Activated CD4-positive, alpha-beta memory T cell treated with anti-CD3 and anti-CD28 coated beads, Interleukin-2, amount 10 ng/mL, durations not matched to agents 7 days and 5 days (primary cell): ENCODE data around the gene ANXA10. TPM values are rescaled to one million over a fixed set of nuclear protein-coding genes. Genes with fewer than 3 reads are reported as not detected.
"Not testable (repeated sequence)": the region's sequence is repeated elsewhere in the genome, so short reads cannot be mapped to it uniquely, and the experiment has no call there.

Experiments
- CTCF ChIA-PET: fragments of 350-600 bp; sonication (Branson Sonifier 250); formaldehyde crosslinking; loops from one replicate; lab custom pipeline; 2021; ENCODE audit warnings: antibody characterized with exemption, inconsistent platforms; lab: Charles Lee
- POLR2A ChIA-PET: fragments of 350-600 bp; sonication (Branson Sonifier 250); formaldehyde crosslinking; loops from one replicate; lab custom pipeline; 2021; ENCODE audit warnings: antibody characterized with exemption; lab: Charles Lee
- DNase-seq: peaks from one replicate; pipeline ENCODE4 v3.0.0-alpha.2; 2020
- H3K27ac Mint-ChIP-seq: one replicate; pipeline ENCODE4 v1.8.0; 2021; ENCODE audit warnings: mild to moderate bottlenecking, mixed read lengths
- H3K27me3 Mint-ChIP-seq: one replicate; pipeline ENCODE4 v1.8.0; 2021; ENCODE audit warnings: mixed read lengths
- H3K36me3 Mint-ChIP-seq: one replicate; pipeline ENCODE4 v1.8.0; 2021; ENCODE audit warnings: low read depth, mixed read lengths
- H3K4me1 Mint-ChIP-seq: one replicate; pipeline ENCODE4 v1.8.0; 2021; ENCODE audit warnings: mixed read lengths
- H3K4me3 Mint-ChIP-seq: one replicate; pipeline ENCODE4 v1.8.0; 2021; ENCODE audit warnings: mild to moderate bottlenecking, mixed read lengths
- H3K9me3 Mint-ChIP-seq: one replicate; pipeline ENCODE4 v1.8.0; 2021; ENCODE audit warnings: mixed read lengths
- total RNA-seq, 2 experiments: library from RNA; stranded (reverse); gene quantifications; one replicate each; pipeline ENCODE4 v1.2.3, GENCODE V29; 2021

The ANXA10 gene
- total RNA-seq, 2 experiments from 2014 or later, result not detected

GRCh38 chr4:168095776-168096406 lies 3.6 kb downstream of the ANXA10 start:
- no peak for DNase-seq
- H3K4me1 Mint-ChIP-seq, result no peaks in the 10 kb centered on the region
- H3K9me3 Mint-ChIP-seq, result no peaks in the 10 kb centered on the region
- ChIA-PET CTCF (no interaction called here), POLR2A (no interaction called here)
- no peak overlapping the region for H3K27ac Mint-ChIP-seq
- no peak overlapping the region for H3K4me3 Mint-ChIP-seq
- no peaks in the 10 kb centered on the region for H3K36me3 Mint-ChIP-seq
- no peaks in the 10 kb centered on the region for H3K27me3 Mint-ChIP-seq

GRCh38 chr4:168096407-168096784 lies 4.1 kb downstream of the ANXA10 start:
- CTCF ChIA-PET, result no interaction called here
- Mint-ChIP-seq H3K27ac (no peak overlapping the region), H3K27me3 (no peaks in the 10 kb centered on the region), H3K36me3 (no peaks in the 10 kb centered on the region), H3K4me1 (no peaks in the 10 kb centered on the region), H3K4me3 (no peak overlapping the region), H3K9me3 (no peaks in the 10 kb centered on the region)
- DNase-seq, result no peak
- POLR2A ChIA-PET, result no interaction called here

GRCh38 chr4:168097161-168097560 lies 4.8 kb downstream of the ANXA10 start:
- POLR2A ChIA-PET, result no interaction called here
- no peak overlapping the region for H3K27ac Mint-ChIP-seq
- H3K4me1 Mint-ChIP-seq, result no peaks in the 10 kb centered on the region
- no peaks in the 10 kb centered on the region for H3K9me3 Mint-ChIP-seq
- H3K36me3 Mint-ChIP-seq, result no peaks in the 10 kb centered on the region
- no peaks in the 10 kb centered on the region for H3K27me3 Mint-ChIP-seq
- no peak for DNase-seq
- CTCF ChIA-PET, result no interaction called here
- no peak overlapping the region for H3K4me3 Mint-ChIP-seq

DNA sequence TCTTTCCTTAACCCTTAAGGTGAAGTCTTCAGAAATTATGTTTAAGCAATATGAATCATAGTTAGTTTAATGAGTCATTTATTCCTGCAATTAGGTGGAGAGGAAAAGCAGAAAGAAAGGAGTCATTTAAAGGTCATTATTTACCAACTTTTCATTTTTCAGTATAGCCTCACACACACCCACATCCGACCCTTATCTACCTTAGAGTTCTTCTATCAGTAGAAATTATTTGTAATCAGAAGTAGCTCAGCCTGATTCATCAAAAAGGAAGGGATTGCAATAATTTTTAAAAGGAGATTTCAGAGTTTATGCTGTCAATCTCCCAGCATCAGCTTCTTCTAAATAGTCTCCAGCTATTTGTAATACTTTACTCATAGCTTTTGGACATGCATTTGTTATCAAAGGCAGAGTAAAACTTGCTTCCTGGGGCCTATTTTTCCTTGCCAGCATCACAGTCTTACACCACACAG lies 5.9 kb downstream of the ANXA10 start:
- ChIA-PET CTCF (interaction anchor here (0.6 kb wide), 1 partner anchor 671 kb away, joined by 3 read pairs; no protein-coding TSS in a partner anchor), POLR2A (no interaction called here)
- Mint-ChIP-seq H3K27me3 (no peaks in the 10 kb centered on the region), H3K27ac (no peak overlapping the region), H3K9me3 (no peaks in the 10 kb centered on the region), H3K4me3 (no peak overlapping the region), H3K36me3 (no peaks in the 10 kb centered on the region), H3K4me1 (no peaks in the 10 kb centered on the region)
- DNase-seq, result no peak

- Mint-ChIP-seq H3K27me3 (no peaks in the 10 kb centered on the region), H3K4me1 (no peaks in the 10 kb centered on the region), H3K9me3 (no peaks in the 10 kb centered on the region), H3K27ac (no peak overlapping the region), H3K4me3 (no peak overlapping the region), H3K36me3 (no peaks in the 10 kb centered on the region)
- DNase-seq, result no peak
- ChIA-PET POLR2A (no interaction called here), CTCF (no interaction called here)
These were observed 6.9 kb downstream of the ANXA10 start for GRCh38 chr4:168099195-168099594.

GRCh38 chr4:168101026-168101425 lies 8.7 kb downstream of the ANXA10 start:
- no peak overlapping the region for H3K27ac Mint-ChIP-seq
- no peaks in the 10 kb centered on the region for H3K36me3 Mint-ChIP-seq
- no peaks in the 10 kb centered on the region for H3K9me3 Mint-ChIP-seq
- no peak for DNase-seq
- CTCF ChIA-PET, result no interaction called here
- no peaks in the 10 kb centered on the region for H3K27me3 Mint-ChIP-seq
- POLR2A ChIA-PET, result no interaction called here
- no peaks in the 10 kb centered on the region for H3K4me1 Mint-ChIP-seq
- no peak overlapping the region for H3K4me3 Mint-ChIP-seq

- CTCF ChIA-PET, result no interaction called here
- no peak for DNase-seq
- H3K4me3 Mint-ChIP-seq, result no peak overlapping the region
- H3K9me3 Mint-ChIP-seq, result no peaks in the 10 kb centered on the region
- H3K27ac Mint-ChIP-seq, result no peak overlapping the region
- H3K36me3 Mint-ChIP-seq, result no peaks in the 10 kb centered on the region
- H3K27me3 Mint-ChIP-seq, result no peaks in the 10 kb centered on the region
- H3K4me1 Mint-ChIP-seq, result no peaks in the 10 kb centered on the region
- POLR2A ChIA-PET, result no interaction called here
These were observed 10.1 kb downstream of the ANXA10 start for GRCh38 chr4:168102403-168102802.

DNA sequence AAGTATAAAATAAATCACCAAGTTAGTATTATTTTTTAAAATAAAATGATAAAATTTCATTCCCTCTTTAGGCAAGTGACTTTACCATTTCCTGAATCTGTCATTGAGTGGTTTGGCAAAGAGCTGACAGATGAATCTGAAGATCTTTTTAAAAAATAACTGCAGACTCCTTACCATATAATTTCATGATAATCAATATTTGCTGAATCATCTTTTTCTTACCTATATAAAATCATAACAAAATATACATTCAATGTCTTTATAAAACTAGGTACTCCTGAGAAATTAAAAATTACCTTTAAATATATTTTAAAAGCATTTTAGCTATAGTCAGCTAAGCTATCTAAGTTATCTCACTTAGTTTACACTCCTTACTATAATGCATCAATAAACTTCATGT lies 17.2 kb downstream of the ANXA10 start:
- ChIA-PET CTCF (no interaction called here), POLR2A (no interaction called here)
- H3K27ac Mint-ChIP-seq, result no peak overlapping the region
- no peak for DNase-seq
- no peak overlapping the region for H3K4me3 Mint-ChIP-seq
- H3K36me3 Mint-ChIP-seq, result no peaks in the 10 kb centered on the region
- no peaks in the 10 kb centered on the region for H3K27me3 Mint-ChIP-seq
- H3K4me1 Mint-ChIP-seq, result no peaks in the 10 kb centered on the region
- H3K9me3 Mint-ChIP-seq, result no peaks in the 10 kb centered on the region

DNA sequence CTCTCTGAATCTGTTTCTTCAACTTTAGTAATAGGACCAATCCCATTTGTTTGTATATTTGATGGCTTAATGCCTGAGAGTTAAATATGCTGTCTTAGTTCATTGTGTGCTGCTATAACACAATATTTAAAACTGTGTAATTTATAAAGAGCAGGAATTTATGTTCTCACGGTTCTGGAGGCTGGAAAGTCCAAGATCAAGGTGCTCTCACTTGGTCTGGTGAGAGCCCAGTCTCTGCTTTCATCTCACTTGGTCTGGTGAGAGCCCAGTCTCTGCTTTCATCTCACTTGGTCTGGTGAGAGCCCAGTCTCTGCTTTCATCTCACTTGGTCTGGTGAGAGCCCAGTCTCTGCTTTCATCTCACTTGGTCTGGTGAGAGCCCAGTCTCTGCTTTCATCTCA lies 20.7 kb downstream of the ANXA10 start:
- H3K4me3 Mint-ChIP-seq, H3K36me3 Mint-ChIP-seq, CTCF ChIA-PET, POLR2A ChIA-PET, H3K9me3 Mint-ChIP-seq, DNase-seq, H3K27ac Mint-ChIP-seq, H3K4me1 Mint-ChIP-seq, H3K27me3 Mint-ChIP-seq: not testable (repeated sequence)

GRCh38 chr4:168118116-168118655 lies 25.8 kb downstream of the ANXA10 start:
- Mint-ChIP-seq H3K9me3 (no peaks in the 10 kb centered on the region), H3K4me3 (no peak overlapping the region), H3K27me3 (no peaks in the 10 kb centered on the region), H3K27ac (no peak overlapping the region), H3K4me1 (no peaks in the 10 kb centered on the region), H3K36me3 (no peaks in the 10 kb centered on the region)
- ChIA-PET CTCF (no interaction called here), POLR2A (no interaction called here)
- DNase-seq, result no peak

- Mint-ChIP-seq H3K27ac (no peak overlapping the region), H3K36me3 (no peaks in the 10 kb centered on the region), H3K4me3 (no peak overlapping the region), H3K27me3 (no peaks in the 10 kb centered on the region), H3K9me3 (no peaks in the 10 kb centered on the region), H3K4me1 (no peaks in the 10 kb centered on the region)
- DNase-seq, result no peak
- ChIA-PET CTCF (no interaction called here), POLR2A (no interaction called here)
These were observed 26.8 kb downstream of the ANXA10 start for GRCh38 chr4:168119100-168119499.

- Mint-ChIP-seq H3K27me3 (no peaks in the 10 kb centered on the region), H3K4me3 (no peak overlapping the region), H3K27ac (no peak overlapping the region), H3K36me3 (no peaks in the 10 kb centered on the region), H3K9me3 (no peaks in the 10 kb centered on the region), H3K4me1 (no peaks in the 10 kb centered on the region)
- ChIA-PET CTCF (no interaction called here), POLR2A (no interaction called here)
- DNase-seq, result no peak
These were observed 27.6 kb downstream of the ANXA10 start for GRCh38 chr4:168119890-168120289.

- H3K27ac Mint-ChIP-seq, result no peak overlapping the region
- H3K27me3 Mint-ChIP-seq, result no peaks in the 10 kb centered on the region
- no peaks in the 10 kb centered on the region for H3K4me1 Mint-ChIP-seq
- DNase-seq, result no peak
- POLR2A ChIA-PET, result no interaction called here
- H3K9me3 Mint-ChIP-seq, result no peaks in the 10 kb centered on the region
- H3K4me3 Mint-ChIP-seq, result no peak overlapping the region
- CTCF ChIA-PET, result no interaction called here
- no peaks in the 10 kb centered on the region for H3K36me3 Mint-ChIP-seq
These were observed 28.5 kb downstream of the ANXA10 start for GRCh38 chr4:168120811-168121210.

DNA sequence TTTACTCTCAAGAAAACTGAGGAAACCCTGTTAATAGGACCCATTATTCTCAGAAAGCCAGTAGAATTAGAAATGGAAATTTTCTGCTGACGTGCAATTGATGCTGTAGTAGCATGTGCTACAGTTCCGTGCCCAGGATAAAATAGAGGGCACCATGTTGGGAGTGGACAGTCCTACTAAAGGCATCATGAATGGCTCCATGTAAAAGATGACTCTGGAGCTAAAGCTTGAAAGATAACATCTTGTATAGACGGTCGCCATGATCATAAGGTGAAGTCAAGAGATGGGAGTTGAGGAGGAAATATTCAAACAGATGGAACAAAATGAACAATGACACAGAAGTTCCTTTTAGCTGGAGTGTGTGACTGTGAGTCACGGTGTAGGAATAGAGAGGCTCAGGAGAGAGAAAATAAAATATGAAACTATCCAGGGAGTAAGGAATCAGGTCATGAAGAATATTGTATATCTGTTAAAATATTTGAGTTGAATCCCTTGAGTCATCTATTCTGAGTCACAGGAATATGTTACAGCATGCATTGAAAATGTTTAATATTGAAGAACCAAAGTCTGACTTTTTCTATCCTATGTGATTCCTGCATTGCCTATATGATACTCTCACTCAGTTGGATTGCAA lies 31.8 kb downstream of the ANXA10 start:
- ChIA-PET CTCF (no interaction called here), POLR2A (no interaction called here)
- Mint-ChIP-seq H3K9me3 (no peaks in the 10 kb centered on the region), H3K4me3 (no peak overlapping the region), H3K27me3 (no peaks in the 10 kb centered on the region), H3K36me3 (no peaks in the 10 kb centered on the region), H3K4me1 (no peaks in the 10 kb centered on the region), H3K27ac (no peak overlapping the region)
- no peak for DNase-seq
